ENCODE measurements around the gene RGS11.

Gene RGS11

GRCh38 chr16:275786-276232 lies at the start of gene RGS11:
RGS11 (minus strand) TSS chr16:275944; CDS start chr16:275911, 33 bp downstream.
- no peak for DNase-seq

- DNase-seq: no peak
Observed at GRCh38 chr16:324451-325334, 48.9 kb upstream of the RGS11 start.

- no peak for DNase-seq
Observed at GRCh38 chr16:324201-324450, 48.4 kb upstream of the RGS11 start.

- DNase-seq: no peak
Observed at GRCh38 chr16:322476-323143, 46.9 kb upstream of the RGS11 start.

GRCh38 chr16:321532-321931 lies 45.8 kb upstream of the RGS11 start:
- DNase-seq: no peak

GRCh38 chr16:320206-320605 lies 44.5 kb upstream of the RGS11 start:
- no peak for DNase-seq

GRCh38 chr16:318628-319027 lies 42.9 kb upstream of the RGS11 start:
- no peak for DNase-seq

- DNase-seq: no peak
Observed at GRCh38 chr16:317583-317982, 41.8 kb upstream of the RGS11 start.

GRCh38 chr16:316741-317464 lies 41.2 kb upstream of the RGS11 start:
- no peak for DNase-seq

GRCh38 chr16:314795-315299 lies 39.1 kb upstream of the RGS11 start:
- no peak for DNase-seq

GRCh38 chr16:314351-314750 lies 38.6 kb upstream of the RGS11 start:
- no peak for DNase-seq

GRCh38 chr16:311725-312124 lies 36.0 kb upstream of the RGS11 start:
- DNase-seq: no peak

- no peak for DNase-seq
Observed at GRCh38 chr16:309476-309875, 33.7 kb upstream of the RGS11 start.

GRCh38 chr16:307691-308312 lies 32.1 kb upstream of the RGS11 start:
- DNase-seq: no peak

- no peak for DNase-seq
Observed at GRCh38 chr16:306911-307370, 31.2 kb upstream of the RGS11 start.

- no peak for DNase-seq
Observed at GRCh38 chr16:305916-306626, 30.3 kb upstream of the RGS11 start.

- peak in 1 of 2 experiments; percentile 5 for DNase-seq
Observed at GRCh38 chr16:303760-304505, 28.2 kb upstream of the RGS11 start.

GRCh38 chr16:301950-302349 lies 26.2 kb upstream of the RGS11 start:
- DNase-seq: no peak

- DNase-seq: no peak
Observed at GRCh38 chr16:301235-301634, 25.5 kb upstream of the RGS11 start.

- no peak for DNase-seq
Observed at GRCh38 chr16:297832-298231, 22.1 kb upstream of the RGS11 start.

- DNase-seq: no peak
Observed at GRCh38 chr16:296806-297510, 21.2 kb upstream of the RGS11 start.
